HG02884 (cell line): ENCODE results near the gene VPREB3.
A peak's percentile ranks its signal among the peaks of the same experiment; 100 is the strongest.

Experiments
- ATAC-seq: cut with Tn5 transposase; IDR thresholded peaks from one replicate; pipeline ENCODE4 v1.9.1; 2021; ENCODE audit warnings: mild to moderate bottlenecking, moderate library complexity; ENCODE audit not compliant: unreplicated experiment

Gene VPREB3

GRCh38 chr22:23754220-23754919, at the start of gene VPREB3:
Gene VPREB3 (minus strand): TSS chr22:23754425. CDS start chr22:23754363, 62 bp downstream.
- ATAC-seq: no peak

- ATAC-seq: no peak
Observed at GRCh38 chr22:23803001-23803819, 49.0 kb upstream of the VPREB3 start.

GRCh38 chr22:23801886-23802377, 47.7 kb upstream of the VPREB3 start:
- ATAC-seq: no peak

- no peak for ATAC-seq
Observed at GRCh38 chr22:23801238-23801821, 47.1 kb upstream of the VPREB3 start.

- ATAC-seq: no peak
Observed at GRCh38 chr22:23800297-23801237, 46.3 kb upstream of the VPREB3 start.

- no peak for ATAC-seq
Observed at GRCh38 chr22:23796461-23796860, 42.2 kb upstream of the VPREB3 start.

GRCh38 chr22:23793326-23793725, 39.1 kb upstream of the VPREB3 start:
- ATAC-seq: no peak

- no peak for ATAC-seq
Observed at GRCh38 chr22:23791738-23792645, 37.8 kb upstream of the VPREB3 start.

GRCh38 chr22:23790819-23791737, 36.9 kb upstream of the VPREB3 start:
- no peak for ATAC-seq

- no peak for ATAC-seq
Observed at GRCh38 chr22:23789638-23790037, 35.4 kb upstream of the VPREB3 start.

GRCh38 chr22:23789121-23789520, 34.9 kb upstream of the VPREB3 start:
- ATAC-seq: no peak

- ATAC-seq: no peak
Observed at GRCh38 chr22:23787910-23788309, 33.7 kb upstream of the VPREB3 start.

- no peak for ATAC-seq
Observed at GRCh38 chr22:23787600-23787896, 33.3 kb upstream of the VPREB3 start.

- ATAC-seq: peak; percentile 70
Observed at GRCh38 chr22:23786752-23787599, 32.8 kb upstream of the VPREB3 start, which contains the start of gene SMARCB1. Gene SMARCB1 (plus strand): TSS chr22:23786966. CDS start chr22:23787170, 204 bp downstream.

GRCh38 chr22:23786261-23786710, 32.1 kb upstream of the VPREB3 start:
- no peak for ATAC-seq

- no peak for ATAC-seq
Observed at GRCh38 chr22:23784215-23784732, 30.0 kb upstream of the VPREB3 start.
